OCI-LY3 (cell line): ENCODE data around the gene SHISA6.

Source experiments
- H2AFZ ChIP-seq: fragments of 200-600, 300-600 bp; shearing (Covaris generic); 2 replicates; pipeline ENCODE4 v1.6.0; 2014; ENCODE audit warnings: antibody characterized with exemption, low read depth, low read length
- H3K27ac ChIP-seq: fragments of 200-600, 300-600 bp; sonication (generic); 2 replicates; pipeline ENCODE4 v1.5.1; 2014; ENCODE audit warnings: mild to moderate bottlenecking, low read length, moderate library complexity, mixed read lengths
- H3K27me3 ChIP-seq: fragments of 200-600, 300-600 bp; sonication (generic); 2 replicates; pipeline ENCODE4 v1.6.1; 2014; ENCODE audit warnings: low read depth, low read length, mixed read lengths
- H3K36me3 ChIP-seq: fragments of 200-600, 300-600 bp; sonication (generic); replicated peaks from 2 replicates; pipeline ENCODE3; 2014; ENCODE audit warnings: low read depth, low read length, mixed read lengths
- H3K4me1 ChIP-seq: fragments of 300-600, 200-600 bp; sonication (generic); 2 replicates; pipeline ENCODE4 v1.6.1; 2014; ENCODE audit warnings: low read length, mixed read lengths
- H3K4me2 ChIP-seq: fragments of 200-600, 300-600 bp; sonication (generic); 2 replicates; pipeline ENCODE4 v1.6.1; 2014; ENCODE audit warnings: low read length, mixed read lengths
- H3K4me3 ChIP-seq: fragments of 300-600, 200-600 bp; sonication (generic); 2 replicates; pipeline ENCODE4 v1.5.1; 2014; ENCODE audit warnings: antibody characterized with exemption, mild to moderate bottlenecking, low read length, moderate library complexity
- H3K79me2 ChIP-seq: fragments of 300-600, 200-600 bp; shearing (Covaris generic); 2 replicates; pipeline ENCODE4 v1.6.1; 2014; ENCODE audit warnings: mild to moderate bottlenecking, low read length, mixed read lengths
- H3K9ac ChIP-seq: fragments of 300-600, 200-600 bp; shearing (Covaris generic); 2 replicates; pipeline ENCODE4 v1.6.0; 2014; ENCODE audit warnings: mild to moderate bottlenecking, low read length, moderate library complexity
- H3K9me3 ChIP-seq: fragments of 200-600, 300-600 bp; shearing (Covaris generic); 2 replicates; pipeline ENCODE4 v1.6.1; 2014; ENCODE audit warnings: low read length, mixed read lengths; ENCODE audit not compliant: insufficient read depth
- H4K20me1 ChIP-seq: fragments of 200-600, 300-600 bp; sonication (generic); 2 replicates; pipeline ENCODE4 v1.6.1; 2016; ENCODE audit warnings: low read length, mixed read lengths; ENCODE audit not compliant: insufficient read depth
- EZH2phosphoT487 ChIP-seq: fragments of 200-600 bp; shearing (Covaris generic); IDR thresholded peaks from 2 replicates; pipeline ENCODE4 v1.6.1; 2018; ENCODE audit warnings: antibody characterized with exemption, mixed run types, low read depth
- TF ChIP-seq, protein P1 (sequence below): fragments of 200-600, 300-600 bp; sonication (generic); IDR thresholded peaks from 2 replicates; pipeline ENCODE4 v1.5.1; 2014; ENCODE audit warnings: antibody characterized with exemption, low read length, low read depth

Gene SHISA6

DNA sequence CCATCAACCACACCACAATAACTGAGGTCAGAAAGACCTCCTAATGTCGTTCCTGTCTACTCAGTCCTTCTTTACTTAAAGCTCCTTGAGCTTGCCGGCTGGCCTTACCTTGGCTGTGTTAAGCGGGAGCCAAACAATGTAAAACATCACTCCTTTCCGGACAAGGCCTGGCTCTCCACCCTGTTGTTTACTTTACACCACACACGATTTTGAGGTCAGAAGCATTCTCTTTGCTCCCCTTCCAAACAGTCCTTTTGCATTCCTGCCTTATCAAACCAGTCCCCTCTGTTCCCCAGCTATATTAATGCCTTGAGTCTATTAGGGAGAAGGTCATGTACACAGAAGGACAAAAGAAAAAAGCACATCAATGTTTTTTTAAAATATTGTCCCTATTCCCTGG lies 19.3 kb upstream of the SHISA6 start:
- no peaks in the 10 kb centered on the region for H3K27me3 ChIP-seq
- H3K9ac ChIP-seq = no peak overlapping the region
- H3K4me2 ChIP-seq = no peak overlapping the region
- no peak overlapping the region for H2AFZ ChIP-seq
- H4K20me1 ChIP-seq = no peaks in the 10 kb centered on the region
- no peaks in the 10 kb centered on the region for H3K9me3 ChIP-seq
- H3K79me2 ChIP-seq = no peaks in the 10 kb centered on the region
- no peak overlapping the region for H3K4me3 ChIP-seq
- TF ChIP-seq, protein P1, sequence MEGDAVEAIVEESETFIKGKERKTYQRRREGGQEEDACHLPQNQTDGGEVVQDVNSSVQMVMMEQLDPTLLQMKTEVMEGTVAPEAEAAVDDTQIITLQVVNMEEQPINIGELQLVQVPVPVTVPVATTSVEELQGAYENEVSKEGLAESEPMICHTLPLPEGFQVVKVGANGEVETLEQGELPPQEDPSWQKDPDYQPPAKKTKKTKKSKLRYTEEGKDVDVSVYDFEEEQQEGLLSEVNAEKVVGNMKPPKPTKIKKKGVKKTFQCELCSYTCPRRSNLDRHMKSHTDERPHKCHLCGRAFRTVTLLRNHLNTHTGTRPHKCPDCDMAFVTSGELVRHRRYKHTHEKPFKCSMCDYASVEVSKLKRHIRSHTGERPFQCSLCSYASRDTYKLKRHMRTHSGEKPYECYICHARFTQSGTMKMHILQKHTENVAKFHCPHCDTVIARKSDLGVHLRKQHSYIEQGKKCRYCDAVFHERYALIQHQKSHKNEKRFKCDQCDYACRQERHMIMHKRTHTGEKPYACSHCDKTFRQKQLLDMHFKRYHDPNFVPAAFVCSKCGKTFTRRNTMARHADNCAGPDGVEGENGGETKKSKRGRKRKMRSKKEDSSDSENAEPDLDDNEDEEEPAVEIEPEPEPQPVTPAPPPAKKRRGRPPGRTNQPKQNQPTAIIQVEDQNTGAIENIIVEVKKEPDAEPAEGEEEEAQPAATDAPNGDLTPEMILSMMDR = no peak
- no peak overlapping the region for H3K27ac ChIP-seq
- H3K4me1 ChIP-seq = no peaks in the 10 kb centered on the region
- H3K36me3 ChIP-seq = no peaks in the 10 kb centered on the region

DNA sequence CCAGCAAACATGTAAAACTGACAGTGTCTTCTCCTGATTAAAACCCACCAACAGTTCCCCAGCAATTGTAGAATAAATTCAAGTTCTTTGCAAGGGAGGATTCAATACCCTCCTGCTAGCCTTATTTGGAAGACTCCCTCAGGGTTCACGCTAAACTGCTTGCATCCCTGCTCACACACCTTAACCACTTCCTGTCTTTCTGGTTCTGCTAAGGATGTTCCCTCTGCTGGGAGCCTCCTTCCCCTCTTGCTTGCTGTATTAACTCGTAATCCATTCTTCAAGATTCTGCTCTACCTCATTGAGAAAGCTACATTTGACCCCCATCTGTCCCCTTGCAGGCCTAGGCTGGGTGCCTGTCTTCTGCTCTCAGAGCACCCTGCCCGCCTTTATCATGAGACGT lies 2.3 kb upstream of the SHISA6 start:
- no peak for TF ChIP-seq EZH2phosphoT487
- TF ChIP-seq, protein P1 = no peak
- no peaks in the 10 kb centered on the region for H3K36me3 ChIP-seq
- H3K79me2 ChIP-seq = no peaks in the 10 kb centered on the region
- H3K4me2 ChIP-seq = no peak overlapping the region
- no peak overlapping the region for H2AFZ ChIP-seq
- H3K27me3 ChIP-seq = no peaks in the 10 kb centered on the region
- no peak overlapping the region for H3K9ac ChIP-seq
- no peaks in the 10 kb centered on the region for H3K4me1 ChIP-seq
- no peaks in the 10 kb centered on the region for H3K9me3 ChIP-seq
- no peaks in the 10 kb centered on the region for H4K20me1 ChIP-seq
- H3K4me3 ChIP-seq = no peak overlapping the region
- H3K27ac ChIP-seq = no peak overlapping the region

DNA sequence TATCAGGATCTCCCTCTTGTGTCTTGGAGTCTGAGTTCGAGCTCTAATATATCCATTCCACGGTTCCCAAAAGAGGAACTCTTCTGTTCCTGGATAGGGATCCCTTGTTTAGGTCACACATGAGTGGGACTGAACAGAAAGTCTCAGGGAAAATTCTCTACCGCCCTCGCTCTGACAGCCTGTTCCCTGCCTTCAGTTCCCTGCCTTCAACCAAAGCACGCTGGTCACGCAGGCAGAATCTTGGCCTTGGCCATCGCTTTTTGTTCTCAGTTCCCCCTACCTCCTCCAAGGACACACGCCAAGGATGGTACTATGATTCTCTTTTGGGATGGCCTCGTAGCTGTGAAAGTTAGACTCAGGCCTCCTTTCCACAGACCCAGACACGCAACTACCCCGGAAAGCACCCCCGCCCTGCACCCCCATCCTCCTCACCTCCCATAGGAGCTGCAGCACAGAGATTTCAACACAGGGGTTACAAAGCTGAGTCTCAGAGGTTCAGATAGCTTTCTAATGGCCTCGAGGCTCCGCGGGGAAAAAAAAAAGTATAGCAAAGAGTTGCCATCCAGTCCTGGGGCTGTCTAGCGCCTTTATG lies 1.5 kb upstream of the SHISA6 start:
- TF ChIP-seq, protein P1 = no peak
- TF ChIP-seq EZH2phosphoT487 = no peak
- H3K9me3 ChIP-seq = no peaks in the 10 kb centered on the region
- no peaks in the 10 kb centered on the region for H4K20me1 ChIP-seq
- H3K4me2 ChIP-seq = no peak overlapping the region
- no peaks in the 10 kb centered on the region for H3K79me2 ChIP-seq
- no peaks in the 10 kb centered on the region for H3K27me3 ChIP-seq
- H3K27ac ChIP-seq = no peak overlapping the region
- no peaks in the 10 kb centered on the region for H3K36me3 ChIP-seq
- H3K9ac ChIP-seq = no peak overlapping the region
- H2AFZ ChIP-seq = no peak overlapping the region
- no peak overlapping the region for H3K4me3 ChIP-seq
- H3K4me1 ChIP-seq = no peaks in the 10 kb centered on the region

DNA sequence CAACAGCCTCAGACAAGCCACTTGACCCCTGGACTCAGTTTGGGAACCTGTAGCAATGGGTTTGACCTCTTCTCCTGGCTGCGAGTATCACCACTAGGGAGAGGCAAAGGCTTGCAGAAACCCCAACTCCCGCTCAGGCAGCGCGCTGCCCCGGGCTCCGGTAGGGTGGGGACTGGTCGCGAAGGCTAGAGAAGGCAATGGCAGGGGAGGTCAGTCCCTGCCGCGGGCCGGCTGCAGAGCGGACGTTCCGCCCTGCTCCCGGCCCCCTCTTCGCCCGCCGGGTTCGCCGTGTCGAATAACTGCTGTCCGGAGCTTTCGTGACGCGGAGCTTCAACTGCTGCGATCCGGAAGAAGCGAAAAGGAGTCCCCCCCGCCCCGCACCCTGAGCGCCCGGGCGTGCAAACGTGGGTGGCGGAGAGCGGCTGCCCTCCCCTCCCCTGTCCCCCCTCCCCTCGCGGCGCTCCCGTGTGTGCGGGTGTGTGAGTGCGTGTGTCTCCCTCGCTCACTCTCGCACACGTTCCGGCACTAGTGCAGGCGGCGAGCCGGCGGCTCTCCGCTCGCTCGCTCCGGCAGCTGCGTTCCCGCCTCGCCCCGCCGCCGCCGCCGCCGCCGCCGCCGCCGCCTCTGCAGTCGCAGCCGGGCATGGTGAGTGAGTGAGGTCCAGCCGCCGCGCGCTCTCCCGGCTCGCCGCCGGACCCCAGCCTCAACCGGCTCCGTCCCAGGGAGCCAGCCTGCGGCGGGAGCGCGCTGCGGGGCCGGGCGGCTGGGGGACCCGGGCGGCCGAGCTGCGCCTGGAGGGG lies 772 bp upstream of the SHISA6 start:
- Histone ChIP-seq H3K4me2 (no peak overlapping the region), H3K9ac (no peak overlapping the region)

More for the DNA sequence above, 772 bp upstream of the SHISA6 start:
- no peaks in the 10 kb centered on the region for H4K20me1 ChIP-seq
- H3K4me1 ChIP-seq = no peaks in the 10 kb centered on the region
- TF ChIP-seq EZH2phosphoT487 = no peak
- no peaks in the 10 kb centered on the region for H3K9me3 ChIP-seq
- H3K4me3 ChIP-seq = no peak overlapping the region
- H2AFZ ChIP-seq = no peak overlapping the region
- H3K36me3 ChIP-seq = no peaks in the 10 kb centered on the region
- H3K27me3 ChIP-seq = no peaks in the 10 kb centered on the region
- H3K79me2 ChIP-seq = no peaks in the 10 kb centered on the region
- no peak overlapping the region for H3K27ac ChIP-seq
